ENCODE measurements around the gene ZSWIM2. TPM values are rescaled to one million over a fixed set of nuclear protein-coding genes. Genes with fewer than 3 reads are reported as not detected.
A peak's percentile ranks its signal among the peaks of the same experiment; 100 is the strongest.

The ZSWIM2 gene
- total and polyA plus RNA-seq, 8 donors: 0.02 TPM; not detected in 7

- H3K27me3 ChIP-seq: no peaks in the 10 kb centered on the region
- intact Hi-C loops (cut with DNase I): no loop called here
- H3K27ac ChIP-seq: no peak overlapping the region
- ATAC-seq (no peak), DNase-seq (no peak), FAIRE-seq (no peak)
- no peak for TF ChIP-seq CTCF (IDR thresholded peaks at IDR 0.05)
- no peaks in the 10 kb centered on the region for H3K36me3 ChIP-seq
- H3K4me3 ChIP-seq: no peak overlapping the region
- WGBS, 2 donors: 69 to 85% methylated on average over 4 of the region's 4 CpGs
- H3K4me1 ChIP-seq: no peaks in the 10 kb centered on the region
- H3K9me3 ChIP-seq: no peaks in the 10 kb centered on the region
Observed at GRCh38 chr2:186784930-186785329, 64.0 kb downstream of the ZSWIM2 start.

- ATAC-seq: no peak
- no peak overlapping the region for H3K4me3 ChIP-seq
- intact Hi-C loops (cut with DNase I): no loop called here
- H3K27ac ChIP-seq: no peak overlapping the region
- H3K27me3 ChIP-seq: no peaks in the 10 kb centered on the region
- TF ChIP-seq CTCF (IDR thresholded peaks at IDR 0.05): no peak
- no peaks in the 10 kb centered on the region for H3K4me1 ChIP-seq
- DNase-seq: no peak
- no peaks in the 10 kb centered on the region for H3K9me3 ChIP-seq
- peak; percentile 5 for FAIRE-seq
- no peaks in the 10 kb centered on the region for H3K36me3 ChIP-seq
Observed at GRCh38 chr2:186783254-186783653, 65.7 kb downstream of the ZSWIM2 start.

GRCh38 chr2:186780701-186781316 lies 68.2 kb downstream of the ZSWIM2 start:
- no peak overlapping the region for H3K27ac ChIP-seq
- no peaks in the 10 kb centered on the region for H3K4me1 ChIP-seq
- H3K27me3 ChIP-seq: no peaks in the 10 kb centered on the region
- intact Hi-C loops (cut with DNase I): no loop called here
- DNase-seq (no peak), ATAC-seq (no peak), FAIRE-seq (no peak)
- WGBS, 2 donors: 45 to 56% methylated on average over 4 of the region's 4 CpGs
- no peaks in the 10 kb centered on the region for H3K36me3 ChIP-seq
- H3K4me3 ChIP-seq: no peak overlapping the region
- no peak for TF ChIP-seq CTCF (IDR thresholded peaks at IDR 0.05)
- H3K9me3 ChIP-seq: no peaks in the 10 kb centered on the region

Other genes starting within 250 kb of the ZSWIM2 start
- 1 to 10 TPM; 1.1 to 4.4 (median 1.7) TPM for gene FAM171B, start 155.1 kb downstream of the ZSWIM2 start, total RNA-seq
- 1 to 10 TPM in 1 of 2 donors, under 1 TPM in 1; 0.61 to 2.2 TPM for gene FAM171B, start 155.1 kb downstream of the ZSWIM2 start, polyA plus RNA-seq